Ovary (tissue), 3 donors: Measurements from ENCODE around the gene LIPG.

Experiments used
- EP300 ChIP-seq: sonication (generic); formaldehyde crosslinking; IDR thresholded peaks from one replicate; pipeline ENCODE4 v1.6.1; 2017; ENCODE audit warnings: antibody characterized with exemption
- POLR2A ChIP-seq: fragments of 450-650 bp; IDR thresholded peaks from one replicate; pipeline ENCODE4 v1.6.1; 2017; ENCODE audit warnings: antibody characterized with exemption, mild to moderate bottlenecking, moderate library complexity
- TF ChIP-seq, protein P1 (sequence below), 3 donors: fragments of 450-650 bp in 2 of 3; fragments of 200-600 bp in 1 of 3; IDR thresholded peaks; one replicate each; pipeline versions ENCODE4 v1.5.1 to v1.8.0; 2016 to 2022; ENCODE audit warnings: antibody characterized with exemption in 3 of 3, mild to moderate bottlenecking in 1 of 3
- donor health status: DM: no; HTN: no; CAD: no.

GRCh38 chr18:49617329-49617695, 55.5 kb downstream of the LIPG start:
- TF ChIP-seq, protein P1, sequence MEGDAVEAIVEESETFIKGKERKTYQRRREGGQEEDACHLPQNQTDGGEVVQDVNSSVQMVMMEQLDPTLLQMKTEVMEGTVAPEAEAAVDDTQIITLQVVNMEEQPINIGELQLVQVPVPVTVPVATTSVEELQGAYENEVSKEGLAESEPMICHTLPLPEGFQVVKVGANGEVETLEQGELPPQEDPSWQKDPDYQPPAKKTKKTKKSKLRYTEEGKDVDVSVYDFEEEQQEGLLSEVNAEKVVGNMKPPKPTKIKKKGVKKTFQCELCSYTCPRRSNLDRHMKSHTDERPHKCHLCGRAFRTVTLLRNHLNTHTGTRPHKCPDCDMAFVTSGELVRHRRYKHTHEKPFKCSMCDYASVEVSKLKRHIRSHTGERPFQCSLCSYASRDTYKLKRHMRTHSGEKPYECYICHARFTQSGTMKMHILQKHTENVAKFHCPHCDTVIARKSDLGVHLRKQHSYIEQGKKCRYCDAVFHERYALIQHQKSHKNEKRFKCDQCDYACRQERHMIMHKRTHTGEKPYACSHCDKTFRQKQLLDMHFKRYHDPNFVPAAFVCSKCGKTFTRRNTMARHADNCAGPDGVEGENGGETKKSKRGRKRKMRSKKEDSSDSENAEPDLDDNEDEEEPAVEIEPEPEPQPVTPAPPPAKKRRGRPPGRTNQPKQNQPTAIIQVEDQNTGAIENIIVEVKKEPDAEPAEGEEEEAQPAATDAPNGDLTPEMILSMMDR (IDR thresholded peaks at IDR 0.05), result no peak
- TF ChIP-seq EP300 (no peak), POLR2A (no peak)
